HEK293 (cell line): Measurements from ENCODE around the gene IL12A.

ENCODE experiments used
- CTCF ChIP-seq: fragments of 450-650 bp; formaldehyde crosslinking; IDR thresholded peaks from 2 replicates; pipeline ENCODE4 v1.5.1; 2016; ENCODE audit warnings: missing biosample characterization, missing genetic modification characterization
- ELK4 ChIP-seq: IDR thresholded peaks from 2 replicates; pipeline ENCODE4 v1.6.1; 2011; ENCODE audit warnings: mild to moderate bottlenecking, low read depth, low read length, borderline replicate concordance
- PATZ1 ChIP-seq: fragments of 450-650 bp; formaldehyde crosslinking; IDR thresholded peaks from 2 replicates; pipeline ENCODE4 v1.5.1; 2016; ENCODE audit warnings: missing biosample characterization, missing genetic modification characterization
- PBX3 ChIP-seq: sonication (generic); formaldehyde crosslinking; IDR thresholded peaks from 2 replicates; pipeline ENCODE4 v1.8.1; 2022; ENCODE audit warnings: mild to moderate bottlenecking, moderate library complexity, missing genetic modification reagents
- PRDM6 ChIP-seq: fragments of 450-650 bp; formaldehyde crosslinking; IDR thresholded peaks from 2 replicates; pipeline ENCODE4 v1.5.1; 2017; ENCODE audit warnings: missing biosample characterization, missing genetic modification characterization
- REST ChIP-seq: fragments of 450-650 bp; formaldehyde crosslinking; IDR thresholded peaks from 2 replicates; pipeline ENCODE4 v1.5.1; 2016; ENCODE audit warnings: missing biosample characterization, missing genetic modification characterization
- ZFP37 ChIP-seq: fragments of 450-650 bp; formaldehyde crosslinking; IDR thresholded peaks from 2 replicates; pipeline ENCODE4 v1.5.1; 2016; ENCODE audit warnings: missing biosample characterization, missing genetic modification characterization
- ZIC2 ChIP-seq: fragments of 450-650 bp; formaldehyde crosslinking; IDR thresholded peaks from 2 replicates; pipeline ENCODE4 v1.5.1; 2016; ENCODE audit warnings: missing biosample characterization, missing genetic modification characterization
- ZNF132 ChIP-seq: fragments of 450-650 bp; formaldehyde crosslinking; IDR thresholded peaks from 2 replicates; pipeline ENCODE4 v1.5.1; 2017; ENCODE audit warnings: missing biosample characterization, missing genetic modification characterization, borderline replicate concordance
- ZNF138 ChIP-seq: fragments of 450-650 bp; formaldehyde crosslinking; IDR thresholded peaks from 2 replicates; pipeline ENCODE4 v1.5.1; 2016; ENCODE audit warnings: missing biosample characterization, missing genetic modification characterization, borderline replicate concordance
- ZNF140 ChIP-seq: fragments of 450-650 bp; formaldehyde crosslinking; IDR thresholded peaks from 2 replicates; pipeline ENCODE4 v1.5.1; 2016; ENCODE audit warnings: missing biosample characterization, missing genetic modification characterization
- ZSCAN23 ChIP-seq: fragments of 450-650 bp; formaldehyde crosslinking; IDR thresholded peaks from 2 replicates; pipeline ENCODE4 v1.5.1; 2016; ENCODE audit warnings: missing biosample characterization, missing genetic modification characterization

- TF ChIP-seq CTCF (tag by site-specific recombination) (no peak), PATZ1 (tag by site-specific recombination) (no peak), PRDM6 (tag by site-specific recombination) (no peak), ZNF140 (tag by site-specific recombination) (no peak), ZNF138 (tag by site-specific recombination) (no peak), REST (no peak), ZSCAN23 (tag by site-specific recombination) (no peak), PBX3 (no peak), ELK4 (no peak), ZNF132 (no peak), ZIC2 (tag by site-specific recombination) (no peak), ZFP37 (tag by site-specific recombination) (no peak)
Measured at GRCh38 chr3:159960188-159961148, 28.2 kb upstream of the IL12A start.
